Measurements from ENCODE around the gene VGLL4. TPM values are rescaled to one million over a fixed set of nuclear protein-coding genes. Genes with fewer than 3 reads are reported as not detected.

The VGLL4 gene
- total and polyA plus RNA-seq, 5 donors from 2014 or later = 8.5 to 16.3 (median 14.0) TPM

DNA sequence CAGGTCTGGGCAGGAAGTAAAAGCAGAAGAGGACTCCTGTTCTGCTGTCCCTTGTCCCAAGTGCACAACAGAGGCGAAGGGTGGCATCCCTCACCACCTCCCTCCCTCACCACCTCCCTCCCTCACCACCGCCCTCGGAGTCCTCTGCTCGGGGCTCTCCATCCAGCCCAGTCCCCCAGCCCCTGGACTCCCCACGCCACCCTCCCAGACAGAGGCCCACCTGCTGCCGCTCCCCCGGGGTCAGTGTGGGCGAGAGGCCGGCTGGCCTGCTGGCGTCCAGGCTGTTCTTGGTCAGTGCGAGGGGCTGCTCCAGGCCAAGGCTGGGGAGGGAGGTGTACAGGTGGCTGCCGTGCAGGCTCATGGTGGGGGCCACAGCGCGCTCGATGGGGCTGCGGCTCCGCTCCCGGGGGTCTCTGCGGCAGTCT lies 79.1 kb downstream of the VGLL4 start:
- H3K36me3 Mint-ChIP-seq = peaks cover 14% of the 10 kb centered on the region
- no peak overlapping the region for H3K27ac ChIP-seq (ENCODE audit: insufficient read depth, low read length, poor library complexity, severe bottlenecking)
- H3K9me3 ChIP-seq (ENCODE audit: control insufficient read depth in 2 of 2, low read length in 2 of 2) = no peaks in the 10 kb centered on the region
- H3K36me3 ChIP-seq (ENCODE audit: control insufficient read depth, insufficient read depth, low read length) = peaks cover 2% of the 10 kb centered on the region
- DNase-seq (no peak), ATAC-seq (ENCODE audit: low read depth in 2 of 2) (no peak)
- no peaks in the 10 kb centered on the region for H3K27me3 Mint-ChIP-seq
- H3K27ac Mint-ChIP-seq = no peak overlapping the region
- H3K4me1 Mint-ChIP-seq = peaks cover 0 to 4% (median 1%) of the 10 kb centered on the region in 4 donors
- H3K27me3 ChIP-seq (ENCODE audit: control insufficient read depth, insufficient read depth, low read length) = no peaks in the 10 kb centered on the region
- H3K4me3 Mint-ChIP-seq = no peak overlapping the region
- H3K4me3 ChIP-seq (ENCODE audit: low read depth, low read length) = no peak overlapping the region
- H3K4me1 ChIP-seq (ENCODE audit: control insufficient read depth, insufficient read depth, low read length, poor library complexity, severe bottlenecking) = no peaks in the 10 kb centered on the region
- no peaks in the 10 kb centered on the region for H3K9me3 Mint-ChIP-seq

GRCh38 chr3:11563865-11564185 lies 79.9 kb downstream of the VGLL4 start:
- no peak overlapping the region for H3K4me3 Mint-ChIP-seq
- peaks cover 0 to 2% (median 1%) of the 10 kb centered on the region in 4 donors for H3K4me1 Mint-ChIP-seq
- ATAC-seq (ENCODE audit: low read depth in 2 of 2) (no peak), DNase-seq (no peak)
- no peaks in the 10 kb centered on the region for H3K4me1 ChIP-seq (ENCODE audit: control insufficient read depth, insufficient read depth, low read length, poor library complexity, severe bottlenecking)
- no peak overlapping the region for H3K27ac ChIP-seq (ENCODE audit: insufficient read depth, low read length, poor library complexity, severe bottlenecking)
- H3K9me3 Mint-ChIP-seq = no peaks in the 10 kb centered on the region
- no peaks in the 10 kb centered on the region for H3K27me3 ChIP-seq (ENCODE audit: control insufficient read depth, insufficient read depth, low read length)
- peak overlapping the region in 1 of 3 donors; percentile 82 for H3K27ac Mint-ChIP-seq
- H3K4me3 ChIP-seq (ENCODE audit: low read depth, low read length) = no peak overlapping the region
- no peaks in the 10 kb centered on the region for H3K9me3 ChIP-seq (ENCODE audit: control insufficient read depth in 2 of 2, low read length in 2 of 2)
- peaks cover 15% of the 10 kb centered on the region for H3K36me3 Mint-ChIP-seq
- no peaks in the 10 kb centered on the region for H3K27me3 Mint-ChIP-seq
- peaks cover 5% of the 10 kb centered on the region for H3K36me3 ChIP-seq (ENCODE audit: control insufficient read depth, insufficient read depth, low read length)

DNA sequence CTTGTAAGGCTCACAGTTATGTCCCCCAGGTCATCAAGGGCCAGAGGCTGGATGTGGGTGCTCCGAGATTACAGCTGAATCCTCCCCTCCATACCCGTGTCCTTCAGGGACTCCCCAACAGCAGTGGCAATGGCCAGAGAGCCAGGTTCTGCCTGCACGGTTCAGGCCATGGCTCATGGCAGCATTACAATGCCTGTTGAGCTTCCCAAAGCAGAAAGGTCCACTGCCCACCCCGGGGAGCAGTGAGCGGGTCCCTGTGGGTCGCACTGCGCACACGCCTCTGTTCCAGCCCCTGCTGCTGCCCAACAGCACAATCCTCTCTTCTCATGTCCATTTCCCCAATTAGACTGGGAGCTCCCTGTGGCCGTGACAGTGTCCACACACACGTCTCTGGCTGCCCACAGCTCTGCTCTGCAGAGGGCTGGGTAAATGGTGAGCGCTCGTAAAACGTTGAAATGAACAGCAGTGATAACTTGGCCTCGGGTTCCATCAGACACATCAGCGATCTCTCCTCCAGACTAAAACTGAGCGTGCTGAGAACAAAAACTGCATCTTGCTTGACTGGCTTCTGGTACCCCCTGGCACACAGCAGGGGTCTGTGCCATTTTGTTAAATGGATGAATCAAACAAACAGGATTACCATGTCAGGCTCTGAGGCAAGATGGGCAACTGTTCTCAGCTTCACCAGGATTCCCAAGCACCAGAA lies 80.4 kb downstream of the VGLL4 start:
- Mint-ChIP-seq H3K4me1 (peaks cover 0 to 2% (median 1%) of the 10 kb centered on the region in 4 donors), H3K4me3 (no peak overlapping the region), H3K27me3 (no peaks in the 10 kb centered on the region), H3K36me3 (peaks cover 15% of the 10 kb centered on the region), H3K9me3 (no peaks in the 10 kb centered on the region), H3K27ac (peak overlapping the region in 1 of 3 donors; percentile 82)
- H3K27me3 ChIP-seq (ENCODE audit: control insufficient read depth, insufficient read depth, low read length) = no peaks in the 10 kb centered on the region
- no peaks in the 10 kb centered on the region for H3K4me1 ChIP-seq (ENCODE audit: control insufficient read depth, insufficient read depth, low read length, poor library complexity, severe bottlenecking)
- no peak overlapping the region for H3K4me3 ChIP-seq (ENCODE audit: low read depth, low read length)
- peaks cover 9% of the 10 kb centered on the region for H3K36me3 ChIP-seq (ENCODE audit: control insufficient read depth, insufficient read depth, low read length)
- ATAC-seq (ENCODE audit: low read depth in 2 of 2) = no peak
- no peaks in the 10 kb centered on the region for H3K9me3 ChIP-seq (ENCODE audit: control insufficient read depth in 2 of 2, low read length in 2 of 2)
- no peak for DNase-seq
- no peak overlapping the region for H3K27ac ChIP-seq (ENCODE audit: insufficient read depth, low read length, poor library complexity, severe bottlenecking)

DNA sequence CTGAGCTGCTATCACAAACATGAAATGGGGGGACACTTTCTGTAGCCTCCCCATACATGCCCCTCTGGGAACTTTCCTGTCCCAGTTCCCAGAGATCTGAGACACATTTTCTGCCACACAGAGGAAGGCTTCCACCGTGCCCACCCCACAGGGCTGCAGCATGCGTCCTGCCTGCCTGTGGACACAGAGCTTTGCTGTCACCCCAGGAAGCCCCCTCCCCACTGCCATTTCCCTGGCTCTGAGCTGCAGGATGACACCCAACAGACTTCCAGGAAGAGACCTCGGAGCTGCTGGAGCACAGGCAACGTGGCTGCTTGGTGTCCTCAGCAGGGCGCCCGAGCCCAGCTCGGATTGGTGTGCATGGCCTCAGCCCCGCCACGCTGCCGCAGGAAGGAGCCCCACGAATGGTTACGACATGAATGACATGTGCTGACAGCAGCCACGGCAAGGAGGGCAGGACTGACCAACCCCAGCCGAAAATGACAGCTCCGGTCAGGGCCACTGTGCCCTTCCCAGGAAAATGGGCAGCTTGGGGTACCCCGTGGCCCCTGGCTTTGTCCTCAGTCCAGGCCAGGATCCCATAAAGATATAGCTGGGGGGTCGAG lies 81.3 kb downstream of the VGLL4 start:
- Mint-ChIP-seq H3K4me1 (peaks cover 0 to 2% (median 1%) of the 10 kb centered on the region in 4 donors), H3K27me3 (no peaks in the 10 kb centered on the region), H3K36me3 (peaks cover 19% of the 10 kb centered on the region), H3K4me3 (no peak overlapping the region), H3K9me3 (no peaks in the 10 kb centered on the region), H3K27ac (no peak overlapping the region)
- Histone ChIP-seq H3K36me3 (ENCODE audit: control insufficient read depth, insufficient read depth, low read length) (peaks cover 18% of the 10 kb centered on the region), H3K27me3 (ENCODE audit: control insufficient read depth, insufficient read depth, low read length) (no peaks in the 10 kb centered on the region), H3K4me3 (ENCODE audit: low read depth, low read length) (no peak overlapping the region), H3K4me1 (ENCODE audit: control insufficient read depth, insufficient read depth, low read length, poor library complexity, severe bottlenecking) (no peaks in the 10 kb centered on the region), H3K27ac (ENCODE audit: insufficient read depth, low read length, poor library complexity, severe bottlenecking) (no peak overlapping the region), H3K9me3 (ENCODE audit: control insufficient read depth in 2 of 2, low read length in 2 of 2) (no peaks in the 10 kb centered on the region)
- no peak for ATAC-seq (ENCODE audit: low read depth in 2 of 2)
- no peak for DNase-seq

- peaks cover 21% of the 10 kb centered on the region for H3K36me3 Mint-ChIP-seq
- H3K27ac Mint-ChIP-seq = no peak overlapping the region
- H3K4me1 Mint-ChIP-seq = peaks cover 0 to 4% (median 0%) of the 10 kb centered on the region in 4 donors
- no peaks in the 10 kb centered on the region for H3K27me3 Mint-ChIP-seq
- Histone ChIP-seq H3K9me3 (ENCODE audit: control insufficient read depth in 2 of 2, low read length in 2 of 2) (no peaks in the 10 kb centered on the region), H3K4me1 (ENCODE audit: control insufficient read depth, insufficient read depth, low read length, poor library complexity, severe bottlenecking) (no peaks in the 10 kb centered on the region), H3K4me3 (ENCODE audit: low read depth, low read length) (no peak overlapping the region), H3K36me3 (ENCODE audit: control insufficient read depth, insufficient read depth, low read length) (peaks cover 27% of the 10 kb centered on the region), H3K27me3 (ENCODE audit: control insufficient read depth, insufficient read depth, low read length) (no peaks in the 10 kb centered on the region), H3K27ac (ENCODE audit: insufficient read depth, low read length, poor library complexity, severe bottlenecking) (no peak overlapping the region)
- DNase-seq (no peak), ATAC-seq (ENCODE audit: low read depth in 2 of 2) (no peak)
- H3K9me3 Mint-ChIP-seq = no peaks in the 10 kb centered on the region
- H3K4me3 Mint-ChIP-seq = no peak overlapping the region
Observed at GRCh38 chr3:11560746-11561145, 83.0 kb downstream of the VGLL4 start.

DNA sequence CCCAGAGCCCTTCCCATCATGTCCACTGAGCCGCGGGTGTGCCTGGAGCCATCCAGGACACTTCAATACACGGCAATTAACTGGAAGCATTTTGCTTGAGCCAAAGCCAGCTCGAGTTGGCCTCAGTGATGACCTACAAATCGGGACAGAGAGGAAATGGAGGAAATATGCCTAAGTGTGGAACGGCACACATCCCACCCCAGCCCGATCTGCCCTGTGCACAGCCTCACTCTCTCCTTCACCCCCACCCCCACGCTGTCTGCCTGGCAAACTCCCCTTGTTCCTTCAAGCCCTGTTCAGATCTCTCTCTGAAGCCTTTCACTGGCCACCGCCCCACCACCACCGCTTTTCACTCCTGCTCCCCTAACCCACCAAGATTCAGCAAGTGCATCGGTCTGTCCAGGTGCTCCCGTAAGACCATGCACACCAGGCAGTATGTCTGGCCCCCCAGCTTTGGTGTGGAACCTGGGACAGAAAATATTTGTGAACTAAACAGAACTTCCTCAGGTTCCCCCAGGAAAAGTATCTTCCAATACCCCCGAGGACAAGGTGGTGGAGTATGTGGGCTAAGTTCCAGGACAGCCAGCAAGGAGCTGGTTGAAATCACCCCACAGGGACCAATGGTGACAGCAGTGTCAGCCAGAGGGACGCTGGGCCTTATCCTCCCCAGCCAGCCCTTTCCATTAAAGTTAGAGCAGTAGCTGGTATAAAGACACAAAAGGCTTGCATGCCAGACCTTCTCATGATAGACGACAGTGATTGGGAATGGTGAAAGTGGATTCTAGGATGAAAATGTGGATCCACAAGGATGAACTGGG lies 83.7 kb downstream of the VGLL4 start:
- H3K4me3 Mint-ChIP-seq = no peak overlapping the region
- no peaks in the 10 kb centered on the region for H3K27me3 Mint-ChIP-seq
- peaks cover 21% of the 10 kb centered on the region for H3K36me3 Mint-ChIP-seq
- peak overlapping the region in 1 of 3 donors; percentile 7 for H3K27ac Mint-ChIP-seq
- Histone ChIP-seq H3K4me3 (ENCODE audit: low read depth, low read length) (no peak overlapping the region), H3K27me3 (ENCODE audit: control insufficient read depth, insufficient read depth, low read length) (no peaks in the 10 kb centered on the region), H3K36me3 (ENCODE audit: control insufficient read depth, insufficient read depth, low read length) (peaks cover 27% of the 10 kb centered on the region), H3K27ac (ENCODE audit: insufficient read depth, low read length, poor library complexity, severe bottlenecking) (no peak overlapping the region), H3K4me1 (ENCODE audit: control insufficient read depth, insufficient read depth, low read length, poor library complexity, severe bottlenecking) (no peaks in the 10 kb centered on the region), H3K9me3 (ENCODE audit: control insufficient read depth in 2 of 2, low read length in 2 of 2) (no peaks in the 10 kb centered on the region)
- ATAC-seq (ENCODE audit: low read depth in 2 of 2) (no peak), DNase-seq (no peak)
- no peaks in the 10 kb centered on the region for H3K9me3 Mint-ChIP-seq
- peaks cover 0 to 4% (median 0%) of the 10 kb centered on the region in 4 donors for H3K4me1 Mint-ChIP-seq

- Mint-ChIP-seq H3K9me3 (no peaks in the 10 kb centered on the region), H3K27me3 (no peaks in the 10 kb centered on the region), H3K36me3 (peaks cover 21% of the 10 kb centered on the region), H3K4me1 (peaks cover 0 to 4% (median 0%) of the 10 kb centered on the region in 4 donors), H3K27ac (no peak overlapping the region), H3K4me3 (no peak overlapping the region)
- no peaks in the 10 kb centered on the region for H3K27me3 ChIP-seq (ENCODE audit: control insufficient read depth, insufficient read depth, low read length)
- no peak for DNase-seq
- H3K36me3 ChIP-seq (ENCODE audit: control insufficient read depth, insufficient read depth, low read length) = peaks cover 27% of the 10 kb centered on the region
- H3K9me3 ChIP-seq (ENCODE audit: control insufficient read depth in 2 of 2, low read length in 2 of 2) = no peaks in the 10 kb centered on the region
- no peak overlapping the region for H3K4me3 ChIP-seq (ENCODE audit: low read depth, low read length)
- H3K27ac ChIP-seq (ENCODE audit: insufficient read depth, low read length, poor library complexity, severe bottlenecking) = no peak overlapping the region
- ATAC-seq (ENCODE audit: low read depth in 2 of 2) = no peak
- H3K4me1 ChIP-seq (ENCODE audit: control insufficient read depth, insufficient read depth, low read length, poor library complexity, severe bottlenecking) = no peaks in the 10 kb centered on the region
Observed at GRCh38 chr3:11558918-11559815, 84.5 kb downstream of the VGLL4 start.

Measured in CD4-positive, CD25-positive, alpha-beta regulatory T cell (primary cell).